HCT116 (cell line): ENCODE data around the gene TM9SF4. TPM values are rescaled to one million over a fixed set of nuclear protein-coding genes. Genes with fewer than 3 reads are reported as not detected.

Source experiments
- ATAC-seq: fragments of 200-7000 bp; cut with Tn5 transposase; 2 replicates; pipeline ENCODE4 v1.9.1; 2020; ENCODE audit warnings: mild to moderate bottlenecking, moderate library complexity
- BruUV-seq: library from RNA; stranded (reverse); fragments of 400-500 nt; replicated peaks from 2 replicates; lab custom pipeline; 2021; lab: Mats Ljungman, UMichigan
- CTCF ChIA-PET: fragments of 300-600 bp; sonication (Branson Sonifier 250); formaldehyde crosslinking; loops from one replicate; lab custom pipeline; 2021; ENCODE audit warnings: antibody characterized with exemption; lab: Charles Lee
- POLR2A ChIA-PET: fragments of 300-600, 350-600 bp; sonication (Branson Sonifier 250); formaldehyde crosslinking; loops from one replicate; lab custom pipeline; 2021; ENCODE audit warnings: antibody characterized with exemption; lab: Charles Lee
- RAD21 ChIA-PET, 2 experiments: fragments of 300-600 bp; sonication (Branson Sonifier 250); formaldehyde crosslinking; loops; one replicate each; lab custom pipeline; 2023; ENCODE audit warnings: low total read pairs in 2 of 2; ENCODE audit not compliant: uncharacterized antibody in 2 of 2, unreplicated experiment in 2 of 2, low non-redundant PET in 1 of 2; lab: Charles Lee
- DNase-seq: peaks from one replicate; pipeline ENCODE4 v3.0.0-alpha.2; 2010; ENCODE audit warnings: low read depth, low spot score
- H2AFZ ChIP-seq: fragments of 200-600 bp; shearing (Covaris generic), sonication (generic); 2 replicates; pipeline ENCODE4 v1.6.1; 2017; ENCODE audit warnings: low read depth, mixed run types, mixed read lengths, antibody characterized with exemption, low read length; ENCODE audit not compliant: poor library complexity, severe bottlenecking
- H3K27ac ChIP-seq: 2 replicates; pipeline ENCODE4 v1.5.1; 2012; ENCODE audit warnings: low read depth, low read length
- H3K27me3 ChIP-seq: fragments of 200-600 bp; sonication (generic); 2 replicates; pipeline ENCODE4 v1.6.1; 2016; ENCODE audit warnings: mixed run types, low read length, mixed read lengths; ENCODE audit not compliant: insufficient read depth
- H3K36me3 ChIP-seq, 2 experiments: fragments of 200-500 bp in 1 of 2; fragments of 200-600 bp in 1 of 2; sonication (Bioruptor generic) in 1 of 2; sonication (generic) in 1 of 2; 2 replicates each; pipeline versions ENCODE4 v1.5.1 to v1.6.1; 2014 to 2016; ENCODE audit warnings: low read length in 2 of 2, inconsistent platforms in 1 of 2, mixed read lengths in 1 of 2, mixed run types in 1 of 2; ENCODE audit not compliant: insufficient read depth in 2 of 2, control insufficient read depth in 1 of 2
- H3K4me1 ChIP-seq, 2 experiments: fragments of 200-600 bp in 1 of 2; sonication (generic) in 1 of 2; 2 replicates each; pipeline versions ENCODE4 v1.5.1 to v1.6.1; 2012 to 2017; ENCODE audit warnings: low read length in 2 of 2, inconsistent platforms in 1 of 2, mild to moderate bottlenecking in 1 of 2, mixed read lengths in 1 of 2, mixed run types in 1 of 2, moderate library complexity in 1 of 2; ENCODE audit not compliant: insufficient read depth in 2 of 2, control insufficient read depth in 1 of 2
- H3K4me2 ChIP-seq: fragments of 200-600 bp; sonication (generic); 2 replicates; pipeline ENCODE4 v1.6.1; 2017; ENCODE audit warnings: mixed run types, low read length, mixed read lengths
- H3K4me3 ChIP-seq, 2 experiments: fragments of 200-600 bp in 1 of 2; sonication (generic) in 1 of 2; replicated peaks in 1 of 2; 2 replicates each; pipeline ENCODE4 v1.5.1; 2011 to 2016; ENCODE audit warnings: low read length in 2 of 2, control low read depth in 1 of 2, low read depth in 1 of 2, mild to moderate bottlenecking in 1 of 2, mixed read lengths in 1 of 2, mixed run types in 1 of 2
- H3K79me2 ChIP-seq: fragments of 200-600 bp; sonication (generic); 2 replicates; pipeline ENCODE4 v1.6.1; 2017; ENCODE audit warnings: mild to moderate bottlenecking, mixed run types, low read length, moderate library complexity, mixed read lengths; ENCODE audit not compliant: insufficient read depth
- H3K9ac ChIP-seq: fragments of 200-600 bp; sonication (generic); 2 replicates; pipeline ENCODE4 v1.6.1; 2016; ENCODE audit warnings: low read length, mixed read lengths
- H3K9me2 ChIP-seq: fragments of 200-600 bp; sonication (generic), shearing (Covaris generic); 2 replicates; pipeline ENCODE4 v1.6.1; 2017; ENCODE audit warnings: mixed run types, mild to moderate bottlenecking, moderate library complexity; ENCODE audit not compliant: insufficient read depth
- H3K9me3 ChIP-seq, 2 experiments: fragments of 200-500 bp in 1 of 2; fragments of 200-600 bp in 1 of 2; sonication (Bioruptor generic) in 1 of 2; sonication (generic) in 1 of 2; 2 replicates each; pipeline ENCODE4 v1.6.1; 2014 to 2017; ENCODE audit warnings: low read length in 2 of 2, mixed read lengths in 2 of 2, inconsistent platforms in 1 of 2, low read depth in 1 of 2, mild to moderate bottlenecking in 1 of 2, mixed run types in 1 of 2, moderate library complexity in 1 of 2; ENCODE audit not compliant: control insufficient read depth in 1 of 2, insufficient read depth in 1 of 2
- H4K20me1 ChIP-seq: fragments of 200-600 bp; sonication (generic), shearing (Covaris generic); 2 replicates; pipeline ENCODE4 v1.6.1; 2017; ENCODE audit warnings: mixed run types, mild to moderate bottlenecking, moderate library complexity; ENCODE audit not compliant: insufficient read depth
- EGR1 ChIP-seq: IDR thresholded peaks from 2 replicates; pipeline ENCODE4 v1.6.1; 2012; ENCODE audit warnings: low read depth
- ELF1 ChIP-seq: IDR thresholded peaks from 2 replicates; pipeline ENCODE4 v1.6.1; 2012; ENCODE audit warnings: low read depth, borderline replicate concordance
- SRF ChIP-seq: IDR thresholded peaks from 2 replicates; pipeline ENCODE4 v1.6.1; 2012; ENCODE audit warnings: low read depth
- intact Hi-C: fragments of 100-400 bp; cut with micrococcal nuclease; formaldehyde crosslinking; loops from 2 replicates; pipeline ENCODE4 v1.10.0; 2022
- total RNA-seq: library from RNA; stranded (reverse); gene quantifications from one replicate; pipeline ENCODE4 v1.2.1, GENCODE V29; 2021; ENCODE audit not compliant: unreplicated experiment

TM9SF4 gene
- total RNA-seq, 1 experiment from 2014 or later, result 51.2 TPM

DNA sequence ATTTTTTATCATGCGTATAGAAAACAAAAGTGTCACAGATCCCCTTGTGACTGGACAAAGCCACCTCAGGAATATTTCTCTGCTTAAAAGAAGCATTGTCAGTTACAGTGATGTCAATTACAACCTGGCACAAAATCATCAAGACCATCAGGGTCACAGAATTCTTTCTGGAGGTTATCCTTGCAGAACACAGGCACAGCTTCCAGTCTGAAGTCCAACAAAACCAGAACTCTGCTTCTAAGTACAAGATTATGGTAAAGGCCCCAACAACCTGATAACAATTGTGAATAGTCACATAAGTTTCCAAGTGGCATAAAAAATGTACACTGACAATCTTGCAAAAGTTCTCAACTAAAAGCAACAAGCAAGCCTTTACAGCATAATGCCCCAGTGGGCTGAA, 77.0 kb downstream of the TM9SF4 start:
- no peaks in the 10 kb centered on the region for H3K9me3 ChIP-seq
- ChIA-PET POLR2A (no interaction called here), CTCF (no interaction called here)
- no peak for TF ChIP-seq SRF
- TF ChIP-seq ELF1, result no peak
- TF ChIP-seq EGR1, result no peak
- TF ChIP-seq, all 23 proteins: peak for 0
- ATAC-seq, result no peak
- no peak overlapping the region for H3K4me2 ChIP-seq
- no peaks in the 10 kb centered on the region for H3K27me3 ChIP-seq
- H3K4me1 ChIP-seq, result no peaks in the 10 kb centered on the region
- 0 out of 4 replicates have a peak, but pooled peaks cover 0 to under 1% of the 10 kb centered on the region in 2 experiments for H3K36me3 ChIP-seq
- BruUV-seq, result no TSS peak
- no peak overlapping the region for H2AFZ ChIP-seq
- H3K27ac ChIP-seq, result no peak overlapping the region
- H4K20me1 ChIP-seq, result no peaks in the 10 kb centered on the region
- no peak for DNase-seq
- intact Hi-C loops, result no loop called here
- RAD21 ChIA-PET, result no interaction called here
- H3K4me3 ChIP-seq, result no peak overlapping the region
- no peak overlapping the region for H3K9ac ChIP-seq
- no peaks in the 10 kb centered on the region for H3K9me2 ChIP-seq
- H3K79me2 ChIP-seq, result no peaks in the 10 kb centered on the region

DNA sequence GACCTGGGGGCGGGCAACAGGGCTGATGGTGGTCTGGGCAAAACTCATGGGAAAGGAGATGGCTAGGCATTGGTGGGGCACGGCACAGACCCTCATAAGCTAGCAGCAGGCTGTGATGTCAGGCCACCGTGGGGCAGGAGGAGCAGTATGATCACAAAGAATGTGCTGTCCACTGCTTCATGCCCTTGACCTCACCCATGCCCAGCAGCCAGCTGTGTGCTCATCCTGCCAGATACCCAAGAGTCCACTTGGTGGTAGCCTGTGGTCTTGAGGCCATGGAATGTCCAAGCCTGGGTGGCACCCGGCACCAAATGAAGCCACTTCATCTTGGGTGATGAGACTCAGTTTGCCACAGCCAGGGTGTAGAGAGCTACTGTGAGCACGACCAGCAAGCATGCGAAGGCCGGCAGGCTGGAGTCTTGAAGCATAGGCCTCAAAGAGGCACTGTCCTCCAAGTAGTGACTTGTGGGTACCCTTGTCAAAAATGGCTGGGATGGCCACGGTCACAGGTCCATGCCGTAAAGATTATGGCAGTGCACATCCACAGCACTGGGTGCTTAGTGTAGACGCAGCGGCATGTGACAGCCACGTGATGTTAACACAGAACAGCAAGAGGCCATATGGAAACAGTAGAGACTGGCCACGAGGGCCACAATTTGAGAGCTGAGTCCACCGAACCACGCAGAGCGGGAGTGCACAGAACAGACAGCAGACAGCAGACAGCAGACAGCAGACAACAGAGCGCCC, 79.0 kb downstream of the TM9SF4 start:
- Histone ChIP-seq H2AFZ (no peak overlapping the region), H3K4me2 (no peak overlapping the region), H3K4me1 (no peaks in the 10 kb centered on the region), H3K79me2 (no peaks in the 10 kb centered on the region; the same call in 1 of the 2 replicates), H3K36me3 (0 out of 4 replicates have a peak, but pooled peaks cover 0 to 5% of the 10 kb centered on the region in 2 experiments), H4K20me1 (no peaks in the 10 kb centered on the region), H3K9me2 (no peaks in the 10 kb centered on the region), H3K9ac (no peak overlapping the region), H3K27me3 (no peaks in the 10 kb centered on the region), H3K27ac (no peak overlapping the region), H3K9me3 (no peaks in the 10 kb centered on the region), H3K4me3 (no peak overlapping the region)
- no TSS peak for BruUV-seq
- ATAC-seq, result no peak
- DNase-seq, result no peak
- no peak for TF ChIP-seq EGR1
- intact Hi-C loops, result no loop called here
- ChIA-PET CTCF (no interaction called here), POLR2A (no interaction called here), RAD21 (no interaction called here)
